B cell (primary cell): ENCODE results near the gene AHRR. TPM values are rescaled to one million over a fixed set of nuclear protein-coding genes. Genes with fewer than 3 reads are reported as not detected.

Experiments used
- ATAC-seq: fragments of 200-7000 bp; cut with Tn5 transposase; one replicate; pipeline ENCODE4 v1.10.0; 2021; ENCODE audit warnings: low read depth, mild to moderate bottlenecking, moderate number of reproducible peaks, moderate library complexity
- CTCF ChIA-PET: fragments of 350-600 bp; sonication (Branson Sonifier 250); formaldehyde crosslinking; loops from one replicate; lab custom pipeline; 2021; ENCODE audit warnings: antibody characterized with exemption, inconsistent platforms; lab: Charles Lee
- POLR2A ChIA-PET: fragments of 350-600 bp; sonication (Branson Sonifier 250); formaldehyde crosslinking; loops from one replicate; lab custom pipeline; 2021; ENCODE audit warnings: antibody characterized with exemption; lab: Charles Lee
- DNase-seq: peaks from one replicate; pipeline ENCODE4 v3.0.0; 2013
- H2AFZ ChIP-seq: 2 replicates; pipeline ENCODE4 v1.6.1; 2012; ENCODE audit warnings: mild to moderate bottlenecking, low read depth, low read length; ENCODE audit not compliant: insufficient read depth, poor library complexity, severe bottlenecking
- H3K27ac ChIP-seq, 2 donors: 1 replicate in 1 of 2; 2 replicates in 1 of 2; pipeline ENCODE4 v1.5.1; 2012 to 2013; ENCODE audit warnings: low read length in 2 of 2, mild to moderate bottlenecking in 2 of 2, moderate library complexity in 1 of 2
- H3K27me3 ChIP-seq, 4 experiments: fragments of 200-600 bp in 1 of 4; sonication (generic) in 1 of 4; replicated peaks in 1 of 4; 1 replicate in 2 of 4; 2 replicates in 2 of 4; pipeline versions ENCODE4 v1.6.1 to v1.7.0; 2013 to 2016; ENCODE audit warnings: low read length in 3 of 4, mild to moderate bottlenecking in 2 of 4, mixed read lengths in 1 of 4, moderate library complexity in 1 of 4; ENCODE audit not compliant: insufficient read depth in 4 of 4, control insufficient read depth in 3 of 4; ENCODE audit errors: control extremely low read depth in 1 of 4
- H3K36me3 ChIP-seq, 2 experiments: replicated peaks in 1 of 2; 1 replicate in 1 of 2; 2 replicates in 1 of 2; pipeline versions ENCODE4 v1.6.1 to v1.7.1; 2013; ENCODE audit warnings: low read length in 1 of 2; ENCODE audit not compliant: insufficient read depth in 2 of 2, control insufficient read depth in 1 of 2; ENCODE audit errors: control extremely low read depth in 1 of 2, extremely low read depth in 1 of 2
- H3K4me1 ChIP-seq, 2 donors: fragments of 200-600 bp in 1 of 2; sonication (generic) in 1 of 2; 1 replicate in 1 of 2; 2 replicates in 1 of 2; pipeline versions ENCODE4 v1.5.1 to v1.6.1; 2013 to 2017; ENCODE audit warnings: low read length in 2 of 2; ENCODE audit not compliant: control insufficient read depth in 2 of 2, insufficient read depth in 2 of 2
- H3K4me2 ChIP-seq: replicated peaks from 2 replicates; pipeline ENCODE3; 2012; ENCODE audit warnings: mild to moderate bottlenecking, low read depth, low read length; ENCODE audit not compliant: poor library complexity, severe bottlenecking
- H3K4me3 ChIP-seq, 5 experiments: fragments of 200-600 bp in 1 of 5; sonication (generic) in 1 of 5; 1 replicate in 3 of 5; 2 replicates in 2 of 5; pipeline versions ENCODE4 v1.5.1 to v1.7.0; 2011 to 2016; ENCODE audit warnings: low read length in 4 of 5, mild to moderate bottlenecking in 4 of 5, low read depth in 2 of 5, control low read depth in 1 of 5, moderate library complexity in 1 of 5; ENCODE audit not compliant: insufficient read depth in 1 of 5; ENCODE audit errors: control extremely low read depth in 1 of 5, extremely low read depth in 1 of 5
- H3K79me2 ChIP-seq: fragments of 200-600 bp; sonication (generic); one replicate; pipeline ENCODE4 v1.6.0; 2016; ENCODE audit warnings: low read length; ENCODE audit not compliant: control insufficient read depth, insufficient read depth
- H3K9ac ChIP-seq: fragments of 200-600 bp; sonication (generic); 2 replicates; pipeline ENCODE4 v1.6.1; 2017; ENCODE audit warnings: mild to moderate bottlenecking, low read length, moderate library complexity
- H3K9me3 ChIP-seq, 3 donors: one replicate each; pipeline versions ENCODE4 v1.6.1 to v1.7.1; 2013; ENCODE audit warnings: low read length in 2 of 3; ENCODE audit not compliant: control insufficient read depth in 2 of 3, insufficient read depth in 1 of 3; ENCODE audit errors: control extremely low read depth in 1 of 3
- H4K20me1 ChIP-seq: 2 replicates; pipeline ENCODE4 v1.6.0; 2012; ENCODE audit warnings: mild to moderate bottlenecking, low read length; ENCODE audit not compliant: insufficient read depth, control insufficient read depth, poor library complexity, severe bottlenecking
- H3K27ac Mint-ChIP-seq: one replicate; pipeline ENCODE4 v1.8.0; 2021; ENCODE audit warnings: mixed read lengths
- H3K27me3 Mint-ChIP-seq: one replicate; pipeline ENCODE4 v1.8.0; 2021; ENCODE audit warnings: mixed read lengths
- H3K4me1 Mint-ChIP-seq: one replicate; pipeline ENCODE4 v1.8.0; 2021; ENCODE audit warnings: mixed read lengths
- H3K4me3 Mint-ChIP-seq: one replicate; pipeline ENCODE4 v1.8.0; 2021; ENCODE audit warnings: mixed read lengths
- H3K9me3 Mint-ChIP-seq: one replicate; pipeline ENCODE4 v1.8.0; 2022; ENCODE audit warnings: mixed read lengths; ENCODE audit not compliant: insufficient read depth
- CTCF ChIP-seq: fragments of 200-600 bp; IDR thresholded peaks from one replicate; pipeline ENCODE4 v1.8.0; 2022; ENCODE audit warnings: antibody characterized with exemption, mild to moderate bottlenecking
- EZH2 ChIP-seq: IDR thresholded peaks from 2 replicates; pipeline ENCODE4 v1.6.1; 2012; ENCODE audit warnings: borderline replicate concordance, low read depth, mild to moderate bottlenecking, moderate library complexity, low read length; ENCODE audit not compliant: insufficient read depth, poor library complexity, severe bottlenecking
- WGBS: methylation state at CpG from one replicate; pipeline ENCODE4 v1.1.5; 2013; ENCODE audit warnings: missing lambda C conversion rate; ENCODE audit not compliant: insufficient coverage; 5-methylcytosine and 5-hydroxymethylcytosine counted together
- intact Hi-C: fragments of 100-400 bp; cut with micrococcal nuclease; formaldehyde crosslinking; loops from one replicate; pipeline ENCODE4 v1.10.0; 2022
- polyA plus RNA-seq: library from polyadenylated mRNA; depleted of rRNA; stranded (reverse); fragments of >200 nt; gene quantifications from 2 replicates; pipeline ENCODE4 v1.2.3, GENCODE V29; 2012
- total RNA-seq, 2 donors: library from RNA; stranded (reverse); fragments of 120-200 nt in 1 of 2; gene quantifications; 1 replicate in 1 of 2; 2 replicates in 1 of 2; pipeline versions ENCODE4 v1.2.3 to v1.2.4, GENCODE V29; 2013 to 2022

Gene AHRR
- total and polyA plus RNA-seq, 2 donors (not counting 1 experiment from before 2014, with no cell fraction given), result 0.13 to 1.7 TPM

DNA sequence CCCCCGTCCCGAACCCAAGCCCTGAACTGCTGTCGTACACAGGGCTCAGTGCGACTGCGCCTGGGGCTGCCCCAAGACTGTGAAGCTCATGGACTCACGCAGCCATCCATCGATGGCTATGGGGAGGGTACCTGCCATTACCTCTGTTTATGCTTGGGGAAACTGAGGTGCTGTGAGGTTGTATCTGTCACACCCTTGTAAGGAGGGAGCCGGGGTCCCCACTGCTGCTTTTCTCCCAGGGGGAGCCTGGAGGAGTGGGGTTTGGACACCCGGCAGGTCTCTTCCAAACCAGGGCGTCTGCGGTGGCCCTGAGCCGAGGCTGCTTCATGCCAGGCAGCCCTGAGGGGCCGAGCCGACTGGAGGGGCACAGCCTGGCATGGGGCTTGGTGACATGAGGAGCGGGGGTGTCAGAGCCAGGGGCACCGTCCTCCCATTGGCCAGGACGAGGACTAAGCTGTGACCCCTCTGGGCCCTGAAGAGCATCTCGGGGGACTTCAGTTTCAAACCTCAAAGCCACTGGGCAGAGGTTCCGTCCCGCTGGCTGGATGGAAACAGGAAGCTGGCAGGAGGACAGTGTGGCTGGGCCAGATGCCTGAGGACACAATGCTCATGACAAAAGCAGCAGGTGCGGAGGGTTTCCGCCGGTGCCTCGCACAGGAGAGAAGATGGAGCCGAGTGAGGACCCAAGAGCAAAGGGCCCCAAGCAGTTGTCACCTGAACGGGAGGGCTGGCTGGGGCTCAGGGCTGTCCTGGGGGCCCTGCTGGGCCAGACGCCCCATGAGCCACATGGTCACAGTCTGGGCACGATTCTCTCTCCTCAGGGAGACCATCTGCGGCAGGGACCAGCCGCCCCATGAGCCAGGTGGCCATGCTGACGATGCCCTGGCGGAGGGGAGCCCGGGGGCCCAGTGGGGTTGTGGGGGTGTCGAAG, 67.0 kb downstream of the AHRR start:
- no peak overlapping the region for H3K27ac Mint-ChIP-seq
- ChIA-PET POLR2A (no interaction called here), CTCF (no interaction called here)
- H3K27me3 ChIP-seq, result peaks cover 0 to 29% (median 4%) of the 10 kb centered on the region in 4 experiments
- H3K4me3 ChIP-seq, result no peak overlapping the region
- H3K4me3 Mint-ChIP-seq, result no peak overlapping the region
- peaks cover 19% of the 10 kb centered on the region for H3K27me3 Mint-ChIP-seq
- H3K9me3 Mint-ChIP-seq, result no peaks in the 10 kb centered on the region
- intact Hi-C loops, result no loop called here
- no peak overlapping the region for H3K4me2 ChIP-seq
- peaks cover 1 to 34% (median 12%) of the 10 kb centered on the region in 3 donors for H3K9me3 ChIP-seq
- ATAC-seq (no peak), DNase-seq (no peak)
- no peaks in the 10 kb centered on the region for H4K20me1 ChIP-seq
- no peak overlapping the region for H3K9ac ChIP-seq
- TF ChIP-seq CTCF (no peak), EZH2 (no peak)
- no peaks in the 10 kb centered on the region for H3K36me3 ChIP-seq
- H3K79me2 ChIP-seq, result no peaks in the 10 kb centered on the region
- no peak overlapping the region for H2AFZ ChIP-seq
- H3K27ac ChIP-seq, result no peak overlapping the region
- H3K4me1 ChIP-seq, result no peaks in the 10 kb centered on the region
- 62% methylated on average over 29 of the region's 34 CpGs for WGBS
- peaks cover 8% of the 10 kb centered on the region for H3K4me1 Mint-ChIP-seq

- H3K9ac ChIP-seq, result no peak overlapping the region
- no peak overlapping the region for H3K4me3 Mint-ChIP-seq
- POLR2A ChIA-PET, result no interaction called here
- peaks cover 0 to 29% (median 2%) of the 10 kb centered on the region in 4 experiments for H3K27me3 ChIP-seq
- peaks cover 19% of the 10 kb centered on the region for H3K27me3 Mint-ChIP-seq
- no peak overlapping the region for H3K27ac ChIP-seq
- H3K9me3 Mint-ChIP-seq, result no peaks in the 10 kb centered on the region
- DNase-seq, result no peak
- 91% methylated on average over 32 of the region's 32 CpGs for WGBS
- ATAC-seq, result no peak
- H3K4me2 ChIP-seq, result no peak overlapping the region
- H3K79me2 ChIP-seq, result no peaks in the 10 kb centered on the region
- no peak for TF ChIP-seq EZH2
- no peak for TF ChIP-seq CTCF
- H3K9me3 ChIP-seq, result peaks cover 1 to 33% (median 12%) of the 10 kb centered on the region in 3 donors
- no peak overlapping the region for H3K4me3 ChIP-seq
- no peaks in the 10 kb centered on the region for H3K36me3 ChIP-seq
- peaks cover 10% of the 10 kb centered on the region for H3K4me1 Mint-ChIP-seq
- H3K27ac Mint-ChIP-seq, result no peak overlapping the region
- intact Hi-C loops, result no loop called here
- no peaks in the 10 kb centered on the region for H4K20me1 ChIP-seq
- no peaks in the 10 kb centered on the region for H3K4me1 ChIP-seq
- CTCF ChIA-PET, result no interaction called here
- H2AFZ ChIP-seq, result no peak overlapping the region
These were observed 67.8 kb downstream of the AHRR start for GRCh38 chr5:389197-389821.
